Neuronal stem cell (in vitro differentiated cells): Measurements from ENCODE around the gene ZSWIM1.
A peak's percentile ranks its signal among the peaks of the same experiment; 100 is the strongest.

ENCODE experiments used
- DNase-seq: peaks from one replicate; pipeline ENCODE4 v3.0.0-alpha.2; 2013; ENCODE audit warnings: low spot score
- H2AFZ ChIP-seq: one replicate; pipeline ENCODE4 v1.6.1; 2013; ENCODE audit warnings: mild to moderate bottlenecking, low read length, inconsistent platforms
- H2AK5ac ChIP-seq: 2 replicates; pipeline ENCODE4 v1.6.1; 2013; ENCODE audit warnings: low read depth, mild to moderate bottlenecking, inconsistent platforms, low read length, moderate library complexity, mixed read lengths
- H2BK120ac ChIP-seq: 2 replicates; pipeline ENCODE4 v1.6.1; 2013; ENCODE audit warnings: low read depth, mild to moderate bottlenecking, inconsistent platforms, low read length, moderate library complexity, mixed read lengths
- H2BK12ac ChIP-seq: one replicate; pipeline ENCODE4 v1.6.1; 2013; ENCODE audit warnings: low read length, inconsistent platforms
- H2BK15ac ChIP-seq: 2 replicates; pipeline ENCODE4 v1.6.1; 2013; ENCODE audit warnings: mild to moderate bottlenecking, low read length, inconsistent platforms, mixed read lengths
- H2BK5ac ChIP-seq: one replicate; pipeline ENCODE4 v1.6.1; 2013; ENCODE audit warnings: inconsistent platforms, mild to moderate bottlenecking, low read length, moderate library complexity
- H3K14ac ChIP-seq: one replicate; pipeline ENCODE4 v1.6.1; 2013; ENCODE audit warnings: low read length, inconsistent platforms
- H3K18ac ChIP-seq: 2 replicates; pipeline ENCODE4 v1.6.1; 2013; ENCODE audit warnings: low read length, inconsistent platforms
- H3K23ac ChIP-seq: 2 replicates; pipeline ENCODE4 v1.6.1; 2013; ENCODE audit warnings: low read depth, mild to moderate bottlenecking, mixed read lengths, low read length, inconsistent platforms; ENCODE audit not compliant: poor library complexity
- H3K27ac ChIP-seq: replicated peaks from 3 replicates; pipeline ENCODE4 v1.5.1; 2013; ENCODE audit warnings: low read length, inconsistent platforms
- H3K27me3 ChIP-seq, 3 experiments: 2 replicates each; pipeline ENCODE4 v1.6.1; 2013; ENCODE audit warnings: low read length in 3 of 3, mild to moderate bottlenecking in 2 of 3, inconsistent platforms in 1 of 3, low read depth in 1 of 3, mixed read lengths in 1 of 3, moderate library complexity in 1 of 3; ENCODE audit not compliant: control insufficient read depth in 3 of 3, insufficient read depth in 3 of 3
- H3K36me3 ChIP-seq, 2 donors: replicated peaks in 1 of 2; 2 replicates each; pipeline ENCODE4 v1.6.1; 2013; ENCODE audit warnings: low read length in 2 of 2; ENCODE audit not compliant: control insufficient read depth in 2 of 2, insufficient read depth in 2 of 2
- H3K4ac ChIP-seq: 2 replicates; pipeline ENCODE4 v1.6.1; 2013; ENCODE audit warnings: inconsistent platforms, mild to moderate bottlenecking, low read length, moderate library complexity
- H3K4me1 ChIP-seq, 2 donors: 1 replicate in 1 of 2; 2 replicates in 1 of 2; pipeline ENCODE4 v1.6.1; 2013; ENCODE audit warnings: low read length in 2 of 2, low read depth in 1 of 2; ENCODE audit not compliant: control insufficient read depth in 2 of 2, insufficient read depth in 1 of 2
- H3K4me2 ChIP-seq: one replicate; pipeline ENCODE4 v1.6.1; 2013; ENCODE audit warnings: mild to moderate bottlenecking, low read length, inconsistent platforms; ENCODE audit not compliant: insufficient read depth, poor library complexity, severe bottlenecking
- H3K4me3 ChIP-seq, 2 donors: 2 replicates each; pipeline ENCODE4 v1.5.1; 2013; ENCODE audit warnings: low read length in 2 of 2, mild to moderate bottlenecking in 2 of 2, inconsistent platforms in 1 of 2, moderate library complexity in 1 of 2
- H3K79me1 ChIP-seq: one replicate; pipeline ENCODE4 v1.6.1; 2013; ENCODE audit warnings: low read depth, mild to moderate bottlenecking, inconsistent platforms, low read length, moderate library complexity
- H3K9ac ChIP-seq: one replicate; pipeline ENCODE4 v1.6.1; 2013; ENCODE audit warnings: mild to moderate bottlenecking, low read depth, low read length, inconsistent platforms; ENCODE audit not compliant: poor library complexity
- H3K9me3 ChIP-seq, 2 donors: replicated peaks in 1 of 2; 2 replicates each; pipeline versions ENCODE3 to v1.6.1; 2013; ENCODE audit warnings: low read length in 2 of 2, mild to moderate bottlenecking in 2 of 2, inconsistent platforms in 1 of 2, low read depth in 1 of 2, mixed read lengths in 1 of 2, moderate library complexity in 1 of 2; ENCODE audit not compliant: control insufficient read depth in 2 of 2, insufficient read depth in 1 of 2
- H4K8ac ChIP-seq: one replicate; pipeline ENCODE4 v1.6.1; 2013; ENCODE audit warnings: low read depth, mild to moderate bottlenecking, inconsistent platforms, low read length, moderate library complexity
- H4K91ac ChIP-seq: one replicate; pipeline ENCODE4 v1.6.1; 2013; ENCODE audit warnings: low read length, low read depth, mild to moderate bottlenecking, inconsistent platforms; ENCODE audit not compliant: poor library complexity
- WGBS, 2 donors: extraction: QIAGEN DNeasy Blood & Tissue Kit; methylation state at CpG; one replicate each; pipeline ENCODE4 v1.1.7; 2013; ENCODE audit warnings: missing lambda C conversion rate in 2 of 2, mixed read lengths in 1 of 2; ENCODE audit not compliant: insufficient read length in 2 of 2, insufficient replicate concordance in 1 of 2; ENCODE audit errors: extremely low coverage in 2 of 2; 5-methylcytosine and 5-hydroxymethylcytosine counted together

ZSWIM1 gene

DNA sequence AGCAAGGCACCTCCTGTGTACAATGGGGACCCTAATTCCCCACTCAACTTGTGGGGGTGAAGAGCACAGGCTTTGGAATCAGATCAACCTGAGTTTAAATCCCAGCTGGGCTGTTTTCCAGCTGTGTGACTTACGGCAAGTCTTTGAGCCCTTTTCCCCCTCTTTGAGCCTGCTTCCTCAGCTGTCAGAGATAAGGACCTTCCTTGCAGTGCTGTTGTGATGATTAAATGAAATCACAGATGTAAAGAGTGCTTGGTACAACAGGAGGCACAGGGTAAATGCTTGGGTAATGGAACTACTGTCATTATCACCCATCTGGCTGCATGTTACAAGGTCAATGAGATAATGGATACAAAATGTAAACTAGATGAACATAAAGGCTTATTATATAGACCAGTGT, 44.2 kb upstream of the ZSWIM1 start:
- Histone ChIP-seq H3K36me3 (peaks cover 3 to 39% of the 10 kb centered on the region in 2 donors), H3K79me1 (no peaks in the 10 kb centered on the region), H2AK5ac (no peak overlapping the region), H3K18ac (no peak overlapping the region), H3K4me2 (no peak overlapping the region), H3K4ac (no peak overlapping the region), H2BK15ac (no peak overlapping the region), H2BK5ac (no peak overlapping the region), H3K27ac (no peak overlapping the region), H4K8ac (no peak overlapping the region), H4K91ac (no peak overlapping the region), H3K4me3 (no peak overlapping the region), H3K23ac (no peak overlapping the region), H2BK12ac (no peak overlapping the region), H3K9ac (no peak overlapping the region), H2BK120ac (no peak overlapping the region), H2AFZ (no peak overlapping the region), H3K9me3 (no peaks in the 10 kb centered on the region), H3K14ac (no peak overlapping the region), H3K27me3 (no peaks in the 10 kb centered on the region), H3K4me1 (peaks cover 5 to 8% of the 10 kb centered on the region in 2 donors)
- DNase-seq = no peak
- no CpG with 5 or more reads among the region's 1 CpG for WGBS, 2 donors

DNA sequence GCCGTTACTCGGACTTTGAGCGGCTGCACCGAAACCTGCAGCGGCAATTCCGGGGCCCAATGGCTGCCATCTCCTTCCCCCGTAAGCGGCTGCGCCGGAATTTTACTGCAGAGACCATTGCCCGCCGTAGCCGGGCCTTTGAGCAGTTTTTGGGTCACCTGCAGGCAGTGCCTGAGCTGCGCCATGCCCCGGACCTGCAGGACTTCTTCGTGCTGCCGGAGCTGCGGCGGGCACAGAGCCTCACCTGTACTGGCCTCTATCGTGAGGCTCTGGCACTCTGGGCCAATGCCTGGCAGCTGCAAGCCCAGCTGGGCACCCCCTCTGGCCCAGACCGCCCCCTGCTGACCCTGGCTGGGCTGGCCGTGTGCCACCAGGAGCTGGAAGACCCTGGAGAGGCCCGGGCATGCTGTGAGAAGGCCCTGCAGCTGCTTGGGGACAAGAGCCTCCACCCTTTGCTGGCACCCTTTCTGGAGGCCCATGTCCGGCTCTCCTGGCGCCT, 40.3 kb upstream of the ZSWIM1 start:
- Histone ChIP-seq H3K23ac (peak overlapping the region; percentile 65), H3K18ac (no peak overlapping the region), H2BK15ac (no peak overlapping the region), H3K14ac (peak overlapping the region; percentile 56), H3K4me1 (no peaks in the 10 kb centered on the region), H3K27me3 (no peaks in the 10 kb centered on the region), H2BK120ac (no peak overlapping the region), H3K79me1 (no peaks in the 10 kb centered on the region), H4K8ac (no peak overlapping the region), H3K4me2 (no peak overlapping the region), H3K27ac (no peak overlapping the region), H3K4me3 (no peak overlapping the region), H2AK5ac (no peak overlapping the region), H4K91ac (no peak overlapping the region), H3K4ac (no peak overlapping the region), H2AFZ (no peak overlapping the region), H3K9me3 (no peaks in the 10 kb centered on the region), H2BK5ac (peak overlapping the region; percentile 53), H2BK12ac (no peak overlapping the region), H3K36me3 (peaks cover 15 to 68% of the 10 kb centered on the region in 2 donors), H3K9ac (no peak overlapping the region)
- WGBS, 2 donors = no CpG with 5 or more reads among the region's 25 CpGs
- DNase-seq = no peak

DNA sequence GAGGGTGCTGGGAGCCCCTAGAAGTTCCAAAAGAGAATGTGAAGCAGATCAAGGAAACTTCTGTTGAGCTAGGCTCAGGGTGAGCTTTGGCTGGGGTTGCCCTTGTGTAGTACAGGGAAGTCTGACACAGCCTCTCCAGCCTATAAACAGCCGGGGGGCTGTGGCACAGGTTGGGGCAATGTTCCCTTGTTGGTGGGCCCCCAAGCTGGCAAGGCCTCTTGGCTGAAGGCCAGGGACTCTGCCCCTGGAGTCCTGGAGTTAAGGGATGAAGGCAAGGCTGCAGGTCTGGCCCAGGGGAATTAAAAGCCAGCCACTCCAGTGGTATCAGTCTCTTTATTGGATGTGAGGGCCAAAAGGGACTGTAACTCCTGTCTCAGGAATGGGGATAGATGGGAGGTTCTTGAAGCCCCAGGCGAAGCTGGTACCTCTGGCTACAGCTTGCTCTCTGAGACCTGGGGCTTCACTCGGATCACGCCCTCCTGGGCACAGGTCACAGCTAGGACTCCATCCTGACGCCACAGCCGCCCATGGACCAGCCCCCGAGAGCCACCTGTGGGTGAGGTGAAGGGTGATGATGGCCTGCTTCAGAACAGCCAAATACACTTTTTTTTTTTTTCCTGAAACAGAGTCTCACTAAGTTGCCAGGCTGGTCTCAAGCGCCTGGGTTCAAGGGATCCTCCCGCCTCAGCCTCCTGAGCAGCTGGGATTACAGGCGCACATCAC, 39.5 kb upstream of the ZSWIM1 start:
- Histone ChIP-seq H2AK5ac (no peak overlapping the region), H2BK120ac (no peak overlapping the region), H3K9me3 (no peaks in the 10 kb centered on the region), H3K4me3 (no peak overlapping the region), H2AFZ (no peak overlapping the region), H3K27me3 (no peaks in the 10 kb centered on the region), H2BK15ac (no peak overlapping the region), H3K36me3 (peaks cover 18 to 71% of the 10 kb centered on the region in 2 donors), H3K9ac (no peak overlapping the region), H3K79me1 (no peaks in the 10 kb centered on the region), H3K4ac (no peak overlapping the region), H3K14ac (no peak overlapping the region), H2BK12ac (no peak overlapping the region), H3K27ac (no peak overlapping the region), H3K23ac (no peak overlapping the region), H3K4me1 (no peaks in the 10 kb centered on the region), H3K18ac (no peak overlapping the region), H4K91ac (no peak overlapping the region), H4K8ac (no peak overlapping the region), H2BK5ac (no peak overlapping the region), H3K4me2 (no peak overlapping the region)
- DNase-seq = no peak
- no CpG with 5 or more reads among the region's 10 CpGs for WGBS, 2 donors

DNA sequence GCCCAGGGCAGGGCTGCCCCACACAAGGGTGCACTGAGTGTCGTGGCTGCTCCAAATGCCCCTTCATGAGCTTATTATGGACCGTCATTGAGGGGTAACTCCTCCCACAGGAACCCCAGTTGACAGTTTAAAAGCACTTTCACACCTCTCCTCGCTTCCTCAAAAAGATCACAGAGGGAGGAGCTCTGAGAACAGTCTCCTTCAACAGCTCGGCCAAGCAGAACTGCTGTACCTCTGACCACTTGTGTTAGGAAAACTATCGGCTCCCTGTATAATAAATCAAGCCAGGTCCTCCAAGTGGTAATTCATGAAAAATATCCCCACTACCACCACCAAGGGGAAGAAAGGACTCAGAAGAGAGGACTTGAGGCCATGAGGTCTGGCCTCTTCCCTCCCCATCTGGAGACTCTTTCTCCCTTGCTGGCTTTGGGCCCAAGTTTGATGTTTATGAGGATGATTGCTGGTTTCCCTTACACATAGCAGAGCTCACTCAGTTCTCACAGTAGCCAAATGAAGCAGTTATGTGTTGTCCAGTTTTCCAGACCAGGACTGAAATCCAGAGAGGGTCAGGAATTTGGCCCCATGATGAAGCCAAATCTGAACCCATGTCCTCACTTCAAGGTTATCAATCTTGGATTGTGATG, 38.7 kb upstream of the ZSWIM1 start:
- Histone ChIP-seq H3K18ac (no peak overlapping the region), H2BK12ac (no peak overlapping the region)

More for the DNA sequence above, 38.7 kb upstream of the ZSWIM1 start:
- H3K4ac ChIP-seq = no peak overlapping the region
- H3K9ac ChIP-seq = no peak overlapping the region
- H4K91ac ChIP-seq = no peak overlapping the region
- H3K4me1 ChIP-seq = no peaks in the 10 kb centered on the region
- no peaks in the 10 kb centered on the region for H3K9me3 ChIP-seq
- no peaks in the 10 kb centered on the region for H3K79me1 ChIP-seq
- no peak overlapping the region for H4K8ac ChIP-seq
- no peak overlapping the region for H2BK120ac ChIP-seq
- H2AFZ ChIP-seq = no peak overlapping the region
- H3K4me3 ChIP-seq = no peak overlapping the region
- WGBS, 2 donors = no CpG with 5 or more reads among the region's 5 CpGs
- H2AK5ac ChIP-seq = no peak overlapping the region
- H3K4me2 ChIP-seq = no peak overlapping the region
- no peak for DNase-seq
- H2BK15ac ChIP-seq = no peak overlapping the region
- H2BK5ac ChIP-seq = no peak overlapping the region
- H3K27ac ChIP-seq = no peak overlapping the region
- no peak overlapping the region for H3K23ac ChIP-seq
- H3K36me3 ChIP-seq = peaks cover 18 to 68% of the 10 kb centered on the region in 2 donors
- H3K14ac ChIP-seq = no peak overlapping the region
- H3K27me3 ChIP-seq = no peaks in the 10 kb centered on the region
